HepG2 (cell line): ENCODE data around the gene FBH1. TPM values are rescaled to one million over a fixed set of nuclear protein-coding genes. Genes with fewer than 3 reads are reported as not detected.

Experiments
- ERF ChIP-seq: IDR thresholded peaks from 2 replicates; pipeline ENCODE4 v1.6.1; 2018; ENCODE audit warnings: missing biosample characterization, missing genetic modification reagents
- HDAC2 ChIP-seq: sonication (generic); formaldehyde crosslinking; IDR thresholded peaks from 2 replicates; pipeline ENCODE4 v1.4.0; 2020; ENCODE audit warnings: missing genetic modification reagents
- THAP11 ChIP-seq: IDR thresholded peaks from 2 replicates; pipeline ENCODE4 v1.6.1; 2016; ENCODE audit warnings: missing biosample characterization, missing genetic modification reagents
- ZMYM2 ChIP-seq: sonication (generic); formaldehyde crosslinking; IDR thresholded peaks from 2 replicates; pipeline ENCODE4 v1.8.0; 2022; ENCODE audit warnings: mild to moderate bottlenecking, missing genetic modification reagents
- ZNF383 ChIP-seq: sonication (generic); formaldehyde crosslinking; IDR thresholded peaks from 2 replicates; pipeline ENCODE4 v1.4.0; 2020; ENCODE audit warnings: missing genetic modification reagents, mild to moderate bottlenecking, borderline replicate concordance
- ZNF441 ChIP-seq: sonication (generic); formaldehyde crosslinking; IDR thresholded peaks from 2 replicates; pipeline ENCODE4 v1.7.0; 2021; ENCODE audit warnings: missing genetic modification reagents, borderline replicate concordance
- ZNF724P ChIP-seq: sonication (generic); formaldehyde crosslinking; IDR thresholded peaks from 2 replicates; pipeline ENCODE4 v1.8.0; 2022; ENCODE audit warnings: missing genetic modification reagents, borderline replicate concordance
- polyA plus RNA-seq, 8 experiments: library from polyadenylated mRNA; depleted of rRNA in 3 of 8; stranded (reverse) in 7 of 8; unstranded in 1 of 8; fragments of >200 nt; fragmentation: Illumina TruSeq in 4 of 8; extraction: Trizol in 4 of 8; gene quantifications; 2 replicates each; pipeline versions ENCODE4 v1.2.1 to v1.2.3, GENCODE V29; 2011 to 2016; ENCODE audit warnings: low read depth in 4 of 8, missing spikeins in 1 of 8, mixed read lengths in 1 of 8; ENCODE audit not compliant: insufficient read depth in 1 of 8
- total RNA-seq, 5 experiments: library from RNA; depleted of rRNA; stranded (reverse); fragments of >200 nt; fragmentation: Illumina TruSeq; extraction: Trizol; gene quantifications; 2 replicates each; pipeline ENCODE4 v1.2.3, GENCODE V29; 2016; ENCODE audit warnings: low read depth in 1 of 5
- TF ChIP-seq, protein P1 (sequence below): IDR thresholded peaks from 2 replicates; pipeline ENCODE4 v1.6.1; 2016
- TF ChIP-seq, protein P2 (sequence below): sonication (generic); formaldehyde crosslinking; IDR thresholded peaks from 2 replicates; pipeline ENCODE4 v1.8.1; 2022; ENCODE audit warnings: mild to moderate bottlenecking, missing genetic modification reagents
- TF ChIP-seq, protein P3 (sequence below): sonication (generic); formaldehyde crosslinking; IDR thresholded peaks from 2 replicates; pipeline ENCODE4 v1.5.0; 2020; ENCODE audit warnings: mild to moderate bottlenecking, missing genetic modification reagents, borderline replicate concordance
- TF ChIP-seq, protein P4 (sequence below): sonication (generic); formaldehyde crosslinking; IDR thresholded peaks from 2 replicates; pipeline ENCODE4 v1.4.0; 2020; ENCODE audit warnings: missing genetic modification reagents
- TF ChIP-seq, protein P5 (sequence below): IDR thresholded peaks from 2 replicates; pipeline ENCODE4 v1.6.1; 2016; ENCODE audit warnings: missing compliant biosample characterization, missing genetic modification reagents, borderline replicate concordance
- TF ChIP-seq, protein P6 (sequence below): sonication (generic); formaldehyde crosslinking; IDR thresholded peaks from 2 replicates; pipeline ENCODE4 v1.5.0; 2020; ENCODE audit warnings: mild to moderate bottlenecking, missing genetic modification reagents
- TF ChIP-seq, protein P7 (sequence below): sonication (generic); formaldehyde crosslinking; IDR thresholded peaks from 2 replicates; pipeline ENCODE4 v1.5.1; 2020; ENCODE audit warnings: missing genetic modification reagents, mild to moderate bottlenecking, borderline replicate concordance

FBH1 gene
- total and polyA plus RNA-seq, 2 of the 13 experiments (the other 11 are each of a cell fraction or from before 2014, with no cell fraction given) = 48.8 to 60.3 TPM

DNA sequence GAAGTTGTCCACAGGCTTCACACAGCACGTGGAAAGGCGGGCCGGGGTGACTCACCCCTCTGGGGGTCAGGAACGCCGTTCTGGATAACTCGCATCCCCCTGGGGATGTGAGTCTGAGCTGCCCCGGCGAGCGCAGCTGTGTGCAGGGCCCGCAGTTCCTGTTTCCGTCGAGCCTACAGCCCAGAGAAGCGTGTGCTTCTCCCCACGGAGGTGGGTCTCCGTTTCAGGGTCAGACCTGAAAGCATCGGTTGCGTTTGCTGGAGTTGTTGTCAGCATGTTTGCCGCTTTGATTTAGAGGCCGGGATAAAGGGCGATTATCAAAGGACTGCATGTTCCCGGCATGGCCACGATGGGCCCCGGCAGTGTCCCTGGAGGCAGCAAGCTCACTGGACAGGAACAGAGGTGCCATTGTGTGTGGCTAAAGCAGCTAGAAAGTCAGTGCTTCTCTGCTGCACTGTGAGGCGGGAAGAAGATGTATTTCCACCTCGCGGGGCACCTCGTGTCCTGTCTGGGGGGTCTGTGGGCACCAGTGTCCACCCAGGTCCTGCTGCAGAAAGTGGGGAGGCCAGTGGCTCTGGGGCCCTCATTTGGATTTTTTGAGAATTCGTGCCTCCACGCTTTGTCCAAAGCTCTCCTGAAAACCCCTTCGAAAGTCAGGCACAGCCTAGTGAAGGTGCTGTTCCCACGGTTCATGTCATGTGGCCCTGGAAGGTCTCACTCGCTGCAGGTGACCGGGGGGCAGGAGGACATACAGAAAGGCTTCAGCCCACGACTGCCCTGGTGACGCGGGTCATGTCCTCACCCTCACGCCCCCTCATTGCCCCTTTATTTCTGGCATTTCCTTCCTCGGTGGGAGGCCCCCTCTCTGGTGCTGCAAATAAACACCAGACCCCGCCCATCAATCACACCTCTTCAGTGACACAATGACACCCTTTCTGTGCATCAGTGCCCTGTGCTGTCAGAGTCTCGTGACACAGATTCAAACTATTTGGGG is 49.4 kb upstream of the FBH1 start (continued):
- peak; percentile 73; the same call in 1 of the 2 replicates for TF ChIP-seq ZMYM2 (CRISPR knock-in tag)
- TF ChIP-seq, protein P1, sequence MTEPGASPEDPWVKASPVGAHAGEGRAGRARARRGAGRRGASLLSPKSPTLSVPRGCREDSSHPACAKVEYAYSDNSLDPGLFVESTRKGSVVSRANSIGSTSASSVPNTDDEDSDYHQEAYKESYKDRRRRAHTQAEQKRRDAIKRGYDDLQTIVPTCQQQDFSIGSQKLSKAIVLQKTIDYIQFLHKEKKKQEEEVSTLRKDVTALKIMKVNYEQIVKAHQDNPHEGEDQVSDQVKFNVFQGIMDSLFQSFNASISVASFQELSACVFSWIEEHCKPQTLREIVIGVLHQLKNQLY = peak; percentile 59; the same call in 1 of the 2 replicates
- 0 out of 2 replicates have a peak, but pooled peaks have one; percentile 10 for TF ChIP-seq THAP11 (CRISPR knock-in tag)
- TF ChIP-seq, protein P2, sequence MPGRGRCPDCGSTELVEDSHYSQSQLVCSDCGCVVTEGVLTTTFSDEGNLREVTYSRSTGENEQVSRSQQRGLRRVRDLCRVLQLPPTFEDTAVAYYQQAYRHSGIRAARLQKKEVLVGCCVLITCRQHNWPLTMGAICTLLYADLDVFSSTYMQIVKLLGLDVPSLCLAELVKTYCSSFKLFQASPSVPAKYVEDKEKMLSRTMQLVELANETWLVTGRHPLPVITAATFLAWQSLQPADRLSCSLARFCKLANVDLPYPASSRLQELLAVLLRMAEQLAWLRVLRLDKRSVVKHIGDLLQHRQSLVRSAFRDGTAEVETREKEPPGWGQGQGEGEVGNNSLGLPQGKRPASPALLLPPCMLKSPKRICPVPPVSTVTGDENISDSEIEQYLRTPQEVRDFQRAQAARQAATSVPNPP (CRISPR knock-in tag) = no peak
- no peak for TF ChIP-seq ZNF383 (CRISPR knock-in tag)
- no peak for TF ChIP-seq ZNF441 (CRISPR knock-in tag)
- TF ChIP-seq, protein P3, sequence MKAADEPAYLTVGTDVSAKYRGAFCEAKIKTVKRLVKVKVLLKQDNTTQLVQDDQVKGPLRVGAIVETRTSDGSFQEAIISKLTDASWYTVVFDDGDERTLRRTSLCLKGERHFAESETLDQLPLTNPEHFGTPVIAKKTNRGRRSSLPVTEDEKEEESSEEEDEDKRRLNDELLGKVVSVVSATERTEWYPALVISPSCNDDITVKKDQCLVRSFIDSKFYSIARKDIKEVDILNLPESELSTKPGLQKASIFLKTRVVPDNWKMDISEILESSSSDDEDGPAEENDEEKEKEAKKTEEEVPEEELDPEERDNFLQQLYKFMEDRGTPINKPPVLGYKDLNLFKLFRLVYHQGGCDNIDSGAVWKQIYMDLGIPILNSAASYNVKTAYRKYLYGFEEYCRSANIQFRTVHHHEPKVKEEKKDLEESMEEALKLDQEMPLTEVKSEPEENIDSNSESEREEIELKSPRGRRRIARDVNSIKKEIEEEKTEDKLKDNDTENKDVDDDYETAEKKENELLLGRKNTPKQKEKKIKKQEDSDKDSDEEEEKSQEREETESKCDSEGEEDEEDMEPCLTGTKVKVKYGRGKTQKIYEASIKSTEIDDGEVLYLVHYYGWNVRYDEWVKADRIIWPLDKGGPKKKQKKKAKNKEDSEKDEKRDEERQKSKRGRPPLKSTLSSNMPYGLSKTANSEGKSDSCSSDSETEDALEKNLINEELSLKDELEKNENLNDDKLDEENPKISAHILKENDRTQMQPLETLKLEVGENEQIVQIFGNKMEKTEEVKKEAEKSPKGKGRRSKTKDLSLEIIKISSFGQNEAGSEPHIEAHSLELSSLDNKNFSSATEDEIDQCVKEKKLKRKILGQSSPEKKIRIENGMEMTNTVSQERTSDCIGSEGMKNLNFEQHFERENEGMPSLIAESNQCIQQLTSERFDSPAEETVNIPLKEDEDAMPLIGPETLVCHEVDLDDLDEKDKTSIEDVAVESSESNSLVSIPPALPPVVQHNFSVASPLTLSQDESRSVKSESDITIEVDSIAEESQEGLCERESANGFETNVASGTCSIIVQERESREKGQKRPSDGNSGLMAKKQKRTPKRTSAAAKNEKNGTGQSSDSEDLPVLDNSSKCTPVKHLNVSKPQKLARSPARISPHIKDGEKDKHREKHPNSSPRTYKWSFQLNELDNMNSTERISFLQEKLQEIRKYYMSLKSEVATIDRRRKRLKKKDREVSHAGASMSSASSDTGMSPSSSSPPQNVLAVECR (CRISPR knock-in tag) = peak; percentile 33; the same call in 1 of the 2 replicates
- TF ChIP-seq ZNF724P (CRISPR knock-in tag) = no peak
- TF ChIP-seq, protein P4, sequence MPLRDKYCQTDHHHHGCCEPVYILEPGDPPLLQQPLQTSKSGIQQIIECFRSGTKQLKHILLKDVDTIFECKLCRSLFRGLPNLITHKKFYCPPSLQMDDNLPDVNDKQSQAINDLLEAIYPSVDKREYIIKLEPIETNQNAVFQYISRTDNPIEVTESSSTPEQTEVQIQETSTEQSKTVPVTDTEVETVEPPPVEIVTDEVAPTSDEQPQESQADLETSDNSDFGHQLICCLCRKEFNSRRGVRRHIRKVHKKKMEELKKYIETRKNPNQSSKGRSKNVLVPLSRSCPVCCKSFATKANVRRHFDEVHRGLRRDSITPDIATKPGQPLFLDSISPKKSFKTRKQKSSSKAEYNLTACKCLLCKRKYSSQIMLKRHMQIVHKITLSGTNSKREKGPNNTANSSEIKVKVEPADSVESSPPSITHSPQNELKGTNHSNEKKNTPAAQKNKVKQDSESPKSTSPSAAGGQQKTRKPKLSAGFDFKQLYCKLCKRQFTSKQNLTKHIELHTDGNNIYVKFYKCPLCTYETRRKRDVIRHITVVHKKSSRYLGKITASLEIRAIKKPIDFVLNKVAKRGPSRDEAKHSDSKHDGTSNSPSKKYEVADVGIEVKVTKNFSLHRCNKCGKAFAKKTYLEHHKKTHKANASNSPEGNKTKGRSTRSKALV (CRISPR knock-in tag) = no peak
- TF ChIP-seq ERF (CRISPR knock-in tag) = peak; percentile 82
- TF ChIP-seq HDAC2 (CRISPR knock-in tag) = peak; percentile 49; the same call in 1 of the 2 replicates
- TF ChIP-seq, protein P5, sequence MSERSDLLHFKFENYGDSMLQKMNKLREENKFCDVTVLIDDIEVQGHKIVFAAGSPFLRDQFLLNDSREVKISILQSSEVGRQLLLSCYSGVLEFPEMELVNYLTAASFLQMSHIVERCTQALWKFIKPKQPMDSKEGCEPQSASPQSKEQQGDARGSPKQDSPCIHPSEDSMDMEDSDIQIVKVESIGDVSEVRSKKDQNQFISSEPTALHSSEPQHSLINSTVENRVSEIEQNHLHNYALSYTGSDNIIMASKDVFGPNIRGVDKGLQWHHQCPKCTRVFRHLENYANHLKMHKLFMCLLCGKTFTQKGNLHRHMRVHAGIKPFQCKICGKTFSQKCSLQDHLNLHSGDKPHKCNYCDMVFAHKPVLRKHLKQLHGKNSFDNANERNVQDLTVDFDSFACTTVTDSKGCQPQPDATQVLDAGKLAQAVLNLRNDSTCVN (CRISPR knock-in tag) = peak; percentile 20; the same call in 1 of the 2 replicates
- TF ChIP-seq, protein P6, sequence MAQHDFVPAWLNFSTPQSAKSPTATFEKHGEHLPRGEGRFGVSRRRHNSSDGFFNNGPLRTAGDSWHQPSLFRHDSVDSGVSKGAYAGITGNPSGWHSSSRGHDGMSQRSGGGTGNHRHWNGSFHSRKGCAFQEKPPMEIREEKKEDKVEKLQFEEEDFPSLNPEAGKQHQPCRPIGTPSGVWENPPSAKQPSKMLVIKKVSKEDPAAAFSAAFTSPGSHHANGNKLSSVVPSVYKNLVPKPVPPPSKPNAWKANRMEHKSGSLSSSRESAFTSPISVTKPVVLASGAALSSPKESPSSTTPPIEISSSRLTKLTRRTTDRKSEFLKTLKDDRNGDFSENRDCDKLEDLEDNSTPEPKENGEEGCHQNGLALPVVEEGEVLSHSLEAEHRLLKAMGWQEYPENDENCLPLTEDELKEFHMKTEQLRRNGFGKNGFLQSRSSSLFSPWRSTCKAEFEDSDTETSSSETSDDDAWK (CRISPR knock-in tag) = no peak
- TF ChIP-seq, protein P7, sequence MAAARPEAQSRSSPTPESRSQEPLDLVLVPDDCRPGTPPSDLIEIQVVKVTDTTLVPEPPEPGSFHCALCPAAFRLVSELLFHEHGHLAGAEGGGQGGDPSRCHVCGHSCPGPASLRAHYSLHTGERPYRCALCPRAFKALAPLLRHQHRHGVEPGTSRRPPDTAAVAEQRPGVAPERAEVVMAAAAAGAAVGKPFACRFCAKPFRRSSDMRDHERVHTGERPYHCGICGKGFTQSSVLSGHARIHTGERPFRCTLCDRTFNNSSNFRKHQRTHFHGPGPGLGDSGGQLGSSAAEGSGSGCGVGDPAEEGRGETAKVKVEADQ (CRISPR knock-in tag) = peak; percentile 85; the same call in 1 of the 2 replicates
